Esophagus muscularis mucosa (tissue), 4 donors: Measurements from ENCODE around the gene CCDC149. TPM values are rescaled to one million over a fixed set of nuclear protein-coding genes. Genes with fewer than 3 reads are reported as not detected.
"Not testable (repeated sequence)": the region's sequence is repeated elsewhere in the genome, so short reads cannot be mapped to it uniquely, and the experiment has no call there.

Experiments used
- DNase-seq: peaks from one replicate; pipeline ENCODE4 v3.0.0-alpha.2; 2017; ENCODE audit errors: extremely low spot score
- H3K27ac ChIP-seq, 4 donors: fragments of 200-600 bp; sonication (generic); replicated peaks in 1 of 4; 1 replicate in 3 of 4; 2 replicates in 1 of 4; pipeline ENCODE4 v1.5.1; 2016 to 2019; ENCODE audit warnings: mild to moderate bottlenecking in 1 of 4
- H3K27me3 ChIP-seq, 4 donors: fragments of 200-600 bp; sonication (generic); one replicate each; pipeline versions ENCODE4 v1.5.1 to v1.6.0; 2016 to 2019
- H3K36me3 ChIP-seq, 4 donors: fragments of 200-600 bp; sonication (generic); one replicate each; pipeline ENCODE4 v1.5.1; 2016 to 2019
- H3K4me1 ChIP-seq, 4 donors: fragments of 200-600 bp; sonication (generic); one replicate each; pipeline ENCODE4 v1.5.1; 2016 to 2019
- H3K4me3 ChIP-seq, 4 donors: fragments of 200-600 bp; sonication (generic); 1 replicate in 2 of 4; 2 replicates in 2 of 4; pipeline ENCODE4 v1.5.1; 2016 to 2019; ENCODE audit warnings: mild to moderate bottlenecking in 4 of 4, moderate library complexity in 1 of 4
- H3K9me3 ChIP-seq, 4 donors: fragments of 200-600 bp; sonication (generic); 1 replicate in 3 of 4; 2 replicates in 1 of 4; pipeline ENCODE4 v1.5.1; 2016 to 2019
- EP300 ChIP-seq: sonication (generic); formaldehyde crosslinking; IDR thresholded peaks from one replicate; pipeline ENCODE4 v1.6.1; 2017; ENCODE audit warnings: antibody characterized with exemption
- POLR2A ChIP-seq: fragments of 450-650 bp; IDR thresholded peaks from one replicate; pipeline ENCODE4 v1.6.1; 2017; ENCODE audit warnings: antibody characterized with exemption, moderate library complexity, mild to moderate bottlenecking, low read depth
- POLR2AphosphoS5 ChIP-seq, 2 donors: sonication (generic); formaldehyde crosslinking; IDR thresholded peaks; one replicate each; pipeline ENCODE4 v1.6.1; 2017; ENCODE audit warnings: antibody characterized with exemption in 2 of 2
- WGBS: methylation state at CpG from one replicate; pipeline ENCODE4 v1.1.5; 2018; 5-methylcytosine and 5-hydroxymethylcytosine counted together
- intact Hi-C: fragments of 100-400 bp; cut with DNase I; formaldehyde crosslinking; loops from one replicate; pipeline ENCODE4 v1.15.1; 2023
- total RNA-seq, 4 donors: library from RNA; depleted of rRNA; stranded (reverse); fragments of >200 nt; gene quantifications; one replicate each; pipeline versions ENCODE4 v1.1.0 to v1.2.1, GENCODE V29; 2016
- TF ChIP-seq, protein P1 (sequence below), 3 experiments: fragments of 200-600 bp in 2 of 3; fragments of 450-650 bp in 1 of 3; sonication (generic) in 2 of 3; IDR thresholded peaks; one replicate each; pipeline ENCODE4 v1.5.1; 2017 to 2019; ENCODE audit warnings: antibody characterized with exemption in 3 of 3, mild to moderate bottlenecking in 2 of 3, moderate library complexity in 1 of 3

CCDC149 gene
- total RNA-seq, 4 donors from 2014 or later: 21.0 to 37.9 (median 34.0) TPM

DNA sequence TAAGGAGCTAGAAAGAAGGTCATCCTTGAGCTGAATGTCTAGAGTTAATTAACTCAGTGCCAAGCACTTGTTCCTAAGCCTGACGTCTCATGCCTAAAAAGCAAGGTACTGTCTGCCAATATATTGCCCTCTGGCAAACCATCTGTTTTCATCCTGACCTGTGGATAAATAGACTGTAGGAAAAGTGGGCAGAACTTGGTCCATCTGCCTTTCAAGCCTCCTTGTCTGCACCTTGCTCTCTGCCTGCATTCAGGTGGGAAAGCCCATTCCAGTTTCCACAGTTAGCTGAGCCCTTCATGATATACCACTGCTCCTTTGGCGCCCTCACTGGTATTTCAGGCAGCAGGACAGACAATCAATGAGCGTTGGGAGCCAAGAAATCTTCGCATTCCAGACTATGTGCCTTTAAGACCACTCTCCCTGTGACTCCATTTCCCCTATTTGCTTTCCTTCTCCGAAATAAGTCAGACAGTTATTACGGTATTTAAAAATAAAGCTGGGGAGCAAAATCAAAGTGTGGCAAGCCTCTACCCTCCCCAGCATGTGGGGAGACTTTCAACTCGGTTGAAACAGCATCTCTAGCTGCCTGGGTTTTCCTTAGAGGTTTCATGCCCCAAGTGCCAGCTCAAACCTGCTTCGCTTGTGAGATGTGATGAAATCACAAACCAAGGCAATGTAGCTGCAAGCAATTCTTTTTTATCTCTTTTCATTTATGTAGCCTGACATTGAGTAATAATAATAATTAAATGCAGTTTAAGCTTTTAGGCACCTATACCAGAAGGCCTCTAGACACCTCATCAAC, 2.5 kb upstream of the CCDC149 start:
- Histone ChIP-seq H3K9me3 (peaks cover 0 to 8% (median 5%) of the 10 kb centered on the region in 4 donors), H3K36me3 (peaks cover 0 to 7% (median 3%) of the 10 kb centered on the region in 4 donors), H3K4me3 (no peak overlapping the region), H3K4me1 (peaks cover 6 to 37% (median 25%) of the 10 kb centered on the region in 4 donors), H3K27me3 (no peaks in the 10 kb centered on the region), H3K27ac (no peak overlapping the region)
- intact Hi-C loops: loop anchor here (10.0 kb wide), 1 partner anchor 331 kb away; the partner anchor contains the start of gene DHX15
- TF ChIP-seq, protein P1, sequence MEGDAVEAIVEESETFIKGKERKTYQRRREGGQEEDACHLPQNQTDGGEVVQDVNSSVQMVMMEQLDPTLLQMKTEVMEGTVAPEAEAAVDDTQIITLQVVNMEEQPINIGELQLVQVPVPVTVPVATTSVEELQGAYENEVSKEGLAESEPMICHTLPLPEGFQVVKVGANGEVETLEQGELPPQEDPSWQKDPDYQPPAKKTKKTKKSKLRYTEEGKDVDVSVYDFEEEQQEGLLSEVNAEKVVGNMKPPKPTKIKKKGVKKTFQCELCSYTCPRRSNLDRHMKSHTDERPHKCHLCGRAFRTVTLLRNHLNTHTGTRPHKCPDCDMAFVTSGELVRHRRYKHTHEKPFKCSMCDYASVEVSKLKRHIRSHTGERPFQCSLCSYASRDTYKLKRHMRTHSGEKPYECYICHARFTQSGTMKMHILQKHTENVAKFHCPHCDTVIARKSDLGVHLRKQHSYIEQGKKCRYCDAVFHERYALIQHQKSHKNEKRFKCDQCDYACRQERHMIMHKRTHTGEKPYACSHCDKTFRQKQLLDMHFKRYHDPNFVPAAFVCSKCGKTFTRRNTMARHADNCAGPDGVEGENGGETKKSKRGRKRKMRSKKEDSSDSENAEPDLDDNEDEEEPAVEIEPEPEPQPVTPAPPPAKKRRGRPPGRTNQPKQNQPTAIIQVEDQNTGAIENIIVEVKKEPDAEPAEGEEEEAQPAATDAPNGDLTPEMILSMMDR (IDR thresholded peaks at IDR 0.05): peak; percentile 27 to 35 (median 30)
- TF ChIP-seq POLR2A: no peak
- no peak for DNase-seq
- WGBS: 64% methylated on average over 8 of the region's 8 CpGs

DNA sequence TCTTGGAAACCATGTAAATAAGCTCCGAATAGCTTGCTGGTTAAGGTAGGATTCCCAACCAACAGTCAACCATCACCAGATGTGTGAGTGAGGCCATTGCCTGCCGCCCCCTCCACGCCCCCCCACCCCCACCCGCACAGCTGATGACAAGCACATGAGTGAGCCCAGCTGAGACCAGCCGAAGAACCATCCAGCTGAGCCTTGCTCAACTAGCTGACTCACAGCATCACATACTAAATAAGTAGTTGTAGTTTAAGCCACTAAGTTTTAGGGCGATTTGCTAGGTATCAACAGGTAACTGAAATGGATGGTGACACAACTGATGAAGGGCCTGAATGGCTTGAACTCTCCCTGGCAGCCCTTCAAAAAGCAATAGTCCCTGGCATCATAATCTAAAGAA, 1.6 kb upstream of the CCDC149 start:
- TF ChIP-seq EP300 (no peak), POLR2AphosphoS5 (IDR thresholded peaks at IDR 0.05) (no peak), POLR2A (no peak)
- TF ChIP-seq, protein P1 (IDR thresholded peaks at IDR 0.05): no peak
- H3K9me3 ChIP-seq: peaks cover 0 to 5% (median 0%) of the 10 kb centered on the region in 4 donors
- WGBS: 88% methylated on average over 5 of the region's 6 CpGs
- no peak overlapping the region for H3K27ac ChIP-seq
- intact Hi-C loops: loop anchor here (5.0 to 10.0 kb wide), 4 partner anchors 63 to 330 kb away; partner anchors contain the start of genes DHX15 and SOD3
- no peak overlapping the region for H3K4me3 ChIP-seq
- peaks cover 6 to 37% (median 25%) of the 10 kb centered on the region in 4 donors for H3K4me1 ChIP-seq
- peaks cover 5 to 16% (median 11%) of the 10 kb centered on the region in 4 donors for H3K36me3 ChIP-seq
- H3K27me3 ChIP-seq: no peaks in the 10 kb centered on the region
- no peak for DNase-seq

DNA sequence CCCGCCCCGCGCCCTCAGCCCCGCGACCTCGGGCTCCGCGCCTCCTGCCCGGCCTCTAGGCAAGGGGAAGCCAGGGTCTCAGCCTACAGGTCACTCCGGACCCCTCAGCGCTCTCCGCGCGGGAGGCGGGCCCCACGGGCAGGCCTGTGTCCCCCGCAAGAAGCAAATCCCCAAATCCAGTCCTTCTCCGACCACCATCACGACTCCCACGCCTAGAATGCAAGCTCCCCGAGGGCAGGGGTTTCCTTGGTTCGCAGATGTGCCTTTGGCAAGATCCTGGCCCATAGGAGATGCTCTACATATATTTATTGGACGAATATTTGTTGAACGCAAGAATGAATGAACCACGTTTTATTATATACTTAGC, 260 bp upstream of the CCDC149 start:
- intact Hi-C loops: loop anchor here (5.0 to 10.0 kb wide), 4 partner anchors 64 to 328 kb away; partner anchors contain the start of genes DHX15 and SOD3
- H3K9me3 ChIP-seq: peaks cover 0 to 5% (median 0%) of the 10 kb centered on the region in 4 donors
- H3K4me1 ChIP-seq: peaks cover 6 to 37% (median 25%) of the 10 kb centered on the region in 4 donors
- TF ChIP-seq EP300 (no peak), POLR2AphosphoS5 (IDR thresholded peaks at IDR 0.05) (no peak), POLR2A (no peak)
- TF ChIP-seq, protein P1 (IDR thresholded peaks at IDR 0.05): no peak
- no peak for DNase-seq
- no peaks in the 10 kb centered on the region for H3K27me3 ChIP-seq
- H3K4me3 ChIP-seq: peak overlapping the region; percentile 68 to 90 (median 74)
- peaks cover 12 to 29% (median 22%) of the 10 kb centered on the region in 4 donors for H3K36me3 ChIP-seq
- WGBS: 43% methylated on average over 8 of the region's 25 CpGs
- peak overlapping the region; percentile 90 to 92 (median 92) for H3K27ac ChIP-seq

DNA sequence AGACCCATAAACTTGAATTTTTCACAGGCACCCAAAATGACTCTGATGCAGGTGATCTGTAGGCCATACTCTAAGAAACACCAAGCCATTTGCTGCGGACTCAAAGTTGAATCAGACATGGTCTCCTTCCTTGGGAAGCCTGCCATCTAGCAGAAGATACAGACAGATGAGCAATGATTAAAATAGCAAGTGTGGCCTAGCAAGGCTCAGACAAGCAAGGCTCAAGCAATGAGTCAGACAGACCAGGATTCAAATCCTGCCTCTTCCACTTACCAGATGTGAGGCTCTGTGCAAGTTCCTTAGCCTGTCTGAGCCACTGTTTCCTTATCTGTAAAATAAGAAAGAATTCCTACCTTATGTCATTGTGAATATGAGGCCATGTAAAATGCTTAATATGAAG, 2.3 kb downstream of the CCDC149 start:
- Histone ChIP-seq H3K4me1 (peaks cover 6 to 36% (median 23%) of the 10 kb centered on the region in 4 donors), H3K36me3 (peaks cover 12 to 43% (median 31%) of the 10 kb centered on the region in 4 donors), H3K9me3 (peaks cover 0 to 5% (median 0%) of the 10 kb centered on the region in 4 donors), H3K4me3 (no peak overlapping the region), H3K27ac (peak overlapping the region in 2 of 4 donors; percentile 91 to 92), H3K27me3 (no peaks in the 10 kb centered on the region)
- WGBS: 91% methylated on average over 1 of the region's 1 CpG
- TF ChIP-seq POLR2A: no peak
- no peak for TF ChIP-seq POLR2AphosphoS5 (IDR thresholded peaks at IDR 0.05)
- TF ChIP-seq EP300: no peak
- TF ChIP-seq, protein P1 (IDR thresholded peaks at IDR 0.05): no peak
- intact Hi-C loops: loop anchor here (5.0 to 10.0 kb wide), 4 partner anchors 67 to 326 kb away; partner anchors contain the start of genes DHX15 and SOD3
- DNase-seq: no peak

DNA sequence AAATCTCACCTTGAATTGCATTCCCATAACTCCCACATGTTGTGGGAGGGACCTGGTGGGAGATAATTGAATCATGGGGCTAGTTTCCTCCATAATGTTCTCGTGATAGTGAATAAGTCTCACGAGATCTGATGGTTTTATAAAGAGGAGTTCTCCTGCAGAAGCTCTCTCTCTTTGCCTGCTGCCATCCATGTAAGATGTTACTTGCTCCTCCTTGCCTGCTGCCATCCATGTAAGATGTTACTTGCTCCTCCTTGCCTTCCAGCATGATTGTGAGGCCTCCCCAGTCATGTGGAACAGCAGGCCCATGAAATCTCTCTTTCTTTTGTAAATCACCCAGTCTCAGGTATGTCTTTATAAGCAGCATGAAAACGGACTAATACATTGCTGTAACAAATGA, 3.2 kb downstream of the CCDC149 start:
- DNase-seq, H3K9me3 ChIP-seq, H3K27me3 ChIP-seq, H3K4me3 ChIP-seq, H3K27ac ChIP-seq: not testable (repeated sequence)
- Histone ChIP-seq H3K36me3 (peaks cover 12 to 43% (median 31%) of the 10 kb centered on the region in 4 donors), H3K4me1 (peaks cover 6 to 30% (median 20%) of the 10 kb centered on the region in 4 donors)
- intact Hi-C loops: loop anchor here (5.0 to 10.0 kb wide), 5 partner anchors 68 to 422 kb away; partner anchors contain the start of genes DHX15 and SOD3
- 100% methylated on average over 3 of the region's 3 CpGs for WGBS
